Smooth muscle cell (in vitro differentiated cells): ENCODE measurements around the gene TFCP2. TPM values are rescaled to one million over a fixed set of nuclear protein-coding genes. Genes with fewer than 3 reads are reported as not detected.

Experiments used
- DNase-seq: peaks from one replicate; lab custom pipeline; 2025; ENCODE audit not compliant: unreplicated experiment; lab: John Stamatoyannopoulos, UW
- H2AFZ ChIP-seq: fragments of 200-600 bp; sonication (generic); 2 replicates; pipeline ENCODE4 v1.6.0; 2016; ENCODE audit warnings: antibody characterized with exemption, low read depth, mild to moderate bottlenecking
- H3F3A ChIP-seq: fragments of 200-600 bp; sonication (generic); 2 replicates; pipeline ENCODE4 v1.6.0; 2017; ENCODE audit warnings: antibody characterized with exemption, low read depth
- H3K27ac ChIP-seq: fragments of 200-600 bp; sonication (generic); 2 replicates; pipeline ENCODE4 v1.5.1; 2016; ENCODE audit warnings: low read depth, mild to moderate bottlenecking
- H3K27me3 ChIP-seq: fragments of 200-600 bp; sonication (generic); 2 replicates; pipeline ENCODE4 v1.6.1; 2016; ENCODE audit warnings: low read depth, mild to moderate bottlenecking
- H3K36me3 ChIP-seq: fragments of 200-600 bp; sonication (generic); 2 replicates; pipeline ENCODE4 v1.5.1; 2016; ENCODE audit warnings: low read depth
- H3K4me1 ChIP-seq: fragments of 200-600 bp; sonication (generic); 2 replicates; pipeline ENCODE4 v1.5.1; 2016; ENCODE audit warnings: low read depth
- H3K4me2 ChIP-seq: fragments of 200-600 bp; sonication (generic); 2 replicates; pipeline ENCODE4 v1.6.0; 2016; ENCODE audit warnings: mild to moderate bottlenecking
- H3K4me3 ChIP-seq: fragments of 200-600 bp; sonication (generic); 2 replicates; pipeline ENCODE4 v1.5.1; 2016; ENCODE audit warnings: mild to moderate bottlenecking
- H3K79me2 ChIP-seq: fragments of 200-600 bp; sonication (generic); 2 replicates; pipeline ENCODE4 v1.6.0; 2016; ENCODE audit warnings: low read depth, mild to moderate bottlenecking
- H3K9ac ChIP-seq: fragments of 200-600 bp; sonication (generic); 2 replicates; pipeline ENCODE4 v1.6.0; 2016; ENCODE audit warnings: low read depth
- H3K9me3 ChIP-seq: fragments of 200-600 bp; sonication (generic); replicated peaks from 2 replicates; pipeline ENCODE4 v1.5.1; 2016; ENCODE audit warnings: low read depth
- H4K20me1 ChIP-seq: fragments of 200-600 bp; sonication (generic); 2 replicates; pipeline ENCODE4 v1.6.0; 2016; ENCODE audit warnings: low read depth
- CTCF ChIP-seq: fragments of 200-600 bp; sonication (generic); IDR thresholded peaks from 2 replicates; pipeline ENCODE4 v1.5.1; 2017; ENCODE audit warnings: borderline replicate concordance, mild to moderate bottlenecking, antibody characterized with exemption; ENCODE audit not compliant: insufficient read depth, poor library complexity, severe bottlenecking
- WGBS: methylation state at CpG from one replicate; pipeline ENCODE4 v1.1.7; 2016; ENCODE audit warnings: low lambda C conversion rate; 5-methylcytosine and 5-hydroxymethylcytosine counted together
- polyA plus RNA-seq: library from polyadenylated mRNA; unstranded; fragments of >200 nt; fragmentation: Nextera tagmentation; extraction: Ambion mirVana; gene quantifications from 2 replicates; pipeline ENCODE4 v1.2.1, GENCODE V29; 2016
- total RNA-seq: library from RNA; depleted of rRNA; stranded (reverse); fragments of >200 nt; gene quantifications from 2 replicates; pipeline ENCODE4 v1.2.3, GENCODE V29; 2014

Gene TFCP2
- total and polyA plus RNA-seq, 2 experiments from 2014 or later = 12.4 to 16.2 TPM

- no peaks in the 10 kb centered on the region for H3K36me3 ChIP-seq
- no peaks in the 10 kb centered on the region for H3K9me3 ChIP-seq
- no peak for TF ChIP-seq CTCF
- no peaks in the 10 kb centered on the region for H3F3A ChIP-seq
- no peak overlapping the region for H3K4me3 ChIP-seq
- H3K79me2 ChIP-seq = peaks cover 38% of the 10 kb centered on the region
- no peaks in the 10 kb centered on the region for H3K4me1 ChIP-seq
- no peaks in the 10 kb centered on the region for H3K27me3 ChIP-seq
- 78% methylated on average over 3 of the region's 3 CpGs for WGBS
- no peak overlapping the region for H2AFZ ChIP-seq
- no peak overlapping the region for H3K9ac ChIP-seq
- DNase-seq = no peak
- no peak overlapping the region for H3K4me2 ChIP-seq
- H4K20me1 ChIP-seq = peaks cover 69% of the 10 kb centered on the region
- no peak overlapping the region for H3K27ac ChIP-seq
These were observed 22.2 kb downstream of the TFCP2 start for GRCh38 chr12:51150777-51151176.

DNA sequence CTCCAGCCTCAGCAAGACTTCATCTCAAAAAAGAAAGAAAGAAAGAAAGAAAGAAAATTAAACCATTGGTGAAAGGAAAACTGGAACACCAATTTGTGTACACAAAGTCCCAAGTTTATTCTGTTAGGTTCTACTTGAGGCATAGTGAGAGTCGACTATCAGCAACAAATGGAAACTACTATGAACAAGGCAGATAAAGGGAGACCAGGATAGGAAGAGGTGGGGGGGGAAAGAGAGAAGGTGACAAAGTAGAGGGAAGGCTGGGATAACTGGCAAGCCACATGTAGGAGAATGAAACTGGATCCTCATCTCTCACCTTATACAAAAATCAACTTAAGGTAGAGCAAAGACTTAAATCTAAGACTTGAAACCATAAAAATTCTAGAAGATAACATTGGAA lies 25.6 kb downstream of the TFCP2 start:
- no peaks in the 10 kb centered on the region for H3K36me3 ChIP-seq
- H3K4me2 ChIP-seq = no peak overlapping the region
- no peak overlapping the region for H3K4me3 ChIP-seq
- peaks cover 56% of the 10 kb centered on the region for H3K79me2 ChIP-seq
- H3F3A ChIP-seq = no peaks in the 10 kb centered on the region
- TF ChIP-seq CTCF = no peak
- no peaks in the 10 kb centered on the region for H3K27me3 ChIP-seq
- H4K20me1 ChIP-seq = peaks cover 64% of the 10 kb centered on the region
- H3K27ac ChIP-seq = no peak overlapping the region
- no peaks in the 10 kb centered on the region for H3K4me1 ChIP-seq
- H3K9me3 ChIP-seq = no peaks in the 10 kb centered on the region
- DNase-seq = no peak
- no peak overlapping the region for H3K9ac ChIP-seq
- 91% methylated on average over 1 of the region's 1 CpG for WGBS
- H2AFZ ChIP-seq = no peak overlapping the region

- Histone ChIP-seq H3K27ac (no peak overlapping the region), H4K20me1 (peaks cover 30% of the 10 kb centered on the region), H3F3A (no peaks in the 10 kb centered on the region), H2AFZ (no peak overlapping the region), H3K79me2 (peaks cover 33% of the 10 kb centered on the region), H3K36me3 (no peaks in the 10 kb centered on the region), H3K4me3 (no peak overlapping the region), H3K27me3 (no peaks in the 10 kb centered on the region), H3K9me3 (no peaks in the 10 kb centered on the region), H3K4me2 (no peak overlapping the region), H3K4me1 (no peaks in the 10 kb centered on the region), H3K9ac (no peak overlapping the region)
- TF ChIP-seq CTCF = no peak
- 95% methylated on average over 3 of the region's 3 CpGs for WGBS
- no peak for DNase-seq
These were observed 33.6 kb downstream of the TFCP2 start for GRCh38 chr12:51139292-51139844.

DNA sequence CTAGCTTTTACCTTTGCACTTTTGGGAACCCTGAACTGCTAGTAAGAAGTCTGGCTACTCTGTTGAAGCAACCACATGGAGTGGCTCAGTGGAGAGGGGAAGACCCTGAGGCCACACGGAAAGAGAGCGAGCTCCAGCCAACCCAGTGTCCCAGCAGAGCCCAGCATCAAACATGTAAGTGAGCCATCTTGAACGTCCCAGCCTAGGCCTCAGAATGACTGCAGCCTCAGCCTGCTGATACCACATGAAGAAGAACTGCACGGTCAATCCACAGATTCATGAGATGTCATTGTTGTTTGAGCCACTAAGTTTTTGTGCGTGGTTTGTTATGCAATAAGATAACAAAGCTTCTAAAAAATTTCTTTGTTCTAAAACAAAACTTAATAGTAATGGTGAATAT lies 40.2 kb downstream of the TFCP2 start:
- Histone ChIP-seq H4K20me1 (peaks cover 9% of the 10 kb centered on the region), H3F3A (peaks cover 5% of the 10 kb centered on the region), H3K4me1 (no peaks in the 10 kb centered on the region), H3K27ac (no peak overlapping the region), H3K9ac (no peak overlapping the region), H3K36me3 (no peaks in the 10 kb centered on the region), H3K4me3 (no peak overlapping the region), H3K9me3 (no peaks in the 10 kb centered on the region), H3K79me2 (peaks cover 4% of the 10 kb centered on the region), H3K4me2 (no peak overlapping the region), H2AFZ (no peak overlapping the region), H3K27me3 (no peaks in the 10 kb centered on the region)
- DNase-seq = no peak
- TF ChIP-seq CTCF = no peak
- 94% methylated on average over 5 of the region's 5 CpGs for WGBS
